Activated CD4-positive, alpha-beta T cell treated with anti-CD3 and anti-CD28 coated beads, Interleukin-2, amount 10 ng/mL, durations not matched to agents 24 days and 14 days (primary cell): ENCODE data around the gene TRAF2. TPM values are rescaled to one million over a fixed set of nuclear protein-coding genes. Genes with fewer than 3 reads are reported as not detected.

Experiments used
- DNase-seq: peaks from one replicate; pipeline ENCODE4 v3.0.0; 2022
- H3K27ac Mint-ChIP-seq: one replicate; pipeline ENCODE4 v1.8.0; 2022; ENCODE audit warnings: mild to moderate bottlenecking, mixed read lengths
- H3K27me3 Mint-ChIP-seq: one replicate; pipeline ENCODE4 v1.8.0; 2022; ENCODE audit warnings: mixed read lengths
- H3K36me3 Mint-ChIP-seq: one replicate; pipeline ENCODE4 v1.8.0; 2022; ENCODE audit warnings: low read depth, mild to moderate bottlenecking, mixed read lengths
- H3K4me1 Mint-ChIP-seq: one replicate; pipeline ENCODE4 v1.8.0; 2021; ENCODE audit warnings: mixed read lengths
- H3K4me3 Mint-ChIP-seq: one replicate; pipeline ENCODE4 v1.8.0; 2022; ENCODE audit warnings: mild to moderate bottlenecking, moderate library complexity, mixed read lengths
- H3K9me3 Mint-ChIP-seq: one replicate; pipeline ENCODE4 v1.8.0; 2021; ENCODE audit warnings: mixed read lengths
- intact Hi-C: fragments of 100-400 bp; cut with micrococcal nuclease; formaldehyde crosslinking; loops from one replicate; pipeline ENCODE4 v1.15.1; 2023
- total RNA-seq: library from RNA; stranded (reverse); gene quantifications from 2 replicates; pipeline ENCODE4 v1.2.3, GENCODE V29; 2022

Gene TRAF2
- total RNA-seq, 1 donor from 2014 or later, result 66.6 TPM

GRCh38 chr9:136958473-136958872 is 72.2 kb downstream of the TRAF2 start:
- H3K36me3 Mint-ChIP-seq, result peaks cover 2% of the 10 kb centered on the region
- intact Hi-C loops, result no loop called here
- DNase-seq, result no peak
- no peaks in the 10 kb centered on the region for H3K27me3 Mint-ChIP-seq
- H3K27ac Mint-ChIP-seq, result no peak overlapping the region
- peaks cover 12% of the 10 kb centered on the region for H3K9me3 Mint-ChIP-seq
- H3K4me1 Mint-ChIP-seq, result peaks cover 4% of the 10 kb centered on the region
- no peak overlapping the region for H3K4me3 Mint-ChIP-seq

GRCh38 chr9:136958898-136959850 is 72.9 kb downstream of the TRAF2 start:
- no peak overlapping the region for H3K27ac Mint-ChIP-seq
- intact Hi-C loops, result no loop called here
- no peak for DNase-seq
- H3K9me3 Mint-ChIP-seq, result peaks cover 12% of the 10 kb centered on the region
- no peak overlapping the region for H3K4me3 Mint-ChIP-seq
- peaks cover 2% of the 10 kb centered on the region for H3K36me3 Mint-ChIP-seq
- peaks cover 4% of the 10 kb centered on the region for H3K4me1 Mint-ChIP-seq
- no peaks in the 10 kb centered on the region for H3K27me3 Mint-ChIP-seq

- Mint-ChIP-seq H3K27me3 (no peaks in the 10 kb centered on the region), H3K36me3 (peaks cover 2% of the 10 kb centered on the region), H3K4me1 (peaks cover 4% of the 10 kb centered on the region), H3K9me3 (peaks cover 12% of the 10 kb centered on the region), H3K27ac (no peak overlapping the region), H3K4me3 (no peak overlapping the region)
- no peak for DNase-seq
- intact Hi-C loops, result no loop called here
Observed at GRCh38 chr9:136960212-136960937, 74.1 kb downstream of the TRAF2 start.

GRCh38 chr9:136960938-136961275 is 74.6 kb downstream of the TRAF2 start:
- Mint-ChIP-seq H3K4me1 (peaks cover 8% of the 10 kb centered on the region), H3K27ac (no peak overlapping the region), H3K36me3 (peaks cover 2% of the 10 kb centered on the region), H3K27me3 (peaks cover 3% of the 10 kb centered on the region), H3K4me3 (no peak overlapping the region), H3K9me3 (peaks cover 12% of the 10 kb centered on the region)
- no peak for DNase-seq
- intact Hi-C loops, result no loop called here

- DNase-seq, result no peak
- Mint-ChIP-seq H3K27ac (no peak overlapping the region), H3K4me3 (no peak overlapping the region), H3K36me3 (peaks cover 2% of the 10 kb centered on the region), H3K4me1 (peaks cover 13% of the 10 kb centered on the region), H3K27me3 (peaks cover 3% of the 10 kb centered on the region), H3K9me3 (peaks cover 8% of the 10 kb centered on the region)
- intact Hi-C loops, result no loop called here
Observed at GRCh38 chr9:136961279-136962065, 75.2 kb downstream of the TRAF2 start.

GRCh38 chr9:136962163-136962562 is 75.8 kb downstream of the TRAF2 start:
- Mint-ChIP-seq H3K9me3 (peaks cover 3% of the 10 kb centered on the region), H3K4me3 (no peak overlapping the region), H3K27ac (no peak overlapping the region), H3K27me3 (peaks cover 3% of the 10 kb centered on the region), H3K4me1 (peaks cover 13% of the 10 kb centered on the region), H3K36me3 (no peaks in the 10 kb centered on the region)
- no peak for DNase-seq
- intact Hi-C loops, result no loop called here

- H3K9me3 Mint-ChIP-seq, result no peaks in the 10 kb centered on the region
- intact Hi-C loops, result no loop called here
- H3K36me3 Mint-ChIP-seq, result no peaks in the 10 kb centered on the region
- no peak overlapping the region for H3K27ac Mint-ChIP-seq
- H3K27me3 Mint-ChIP-seq, result peaks cover 3% of the 10 kb centered on the region
- no peak overlapping the region for H3K4me3 Mint-ChIP-seq
- peaks cover 13% of the 10 kb centered on the region for H3K4me1 Mint-ChIP-seq
- DNase-seq, result no peak
Observed at GRCh38 chr9:136962701-136963248, 76.5 kb downstream of the TRAF2 start.

- no peaks in the 10 kb centered on the region for H3K36me3 Mint-ChIP-seq
- no peak for DNase-seq
- peaks cover 3% of the 10 kb centered on the region for H3K27me3 Mint-ChIP-seq
- H3K9me3 Mint-ChIP-seq, result no peaks in the 10 kb centered on the region
- peaks cover 13% of the 10 kb centered on the region for H3K4me1 Mint-ChIP-seq
- H3K4me3 Mint-ChIP-seq, result no peak overlapping the region
- no peak overlapping the region for H3K27ac Mint-ChIP-seq
- intact Hi-C loops, result no loop called here
Observed at GRCh38 chr9:136963341-136963740, 77.0 kb downstream of the TRAF2 start.

- no peak for DNase-seq
- Mint-ChIP-seq H3K4me3 (no peak overlapping the region), H3K9me3 (no peaks in the 10 kb centered on the region), H3K27ac (no peak overlapping the region), H3K4me1 (peaks cover 13% of the 10 kb centered on the region), H3K27me3 (peaks cover 3% of the 10 kb centered on the region), H3K36me3 (no peaks in the 10 kb centered on the region)
- intact Hi-C loops, result no loop called here
Observed at GRCh38 chr9:136963751-136964150, 77.4 kb downstream of the TRAF2 start.

GRCh38 chr9:136964171-136964689 is 77.9 kb downstream of the TRAF2 start:
- no peak overlapping the region for H3K4me3 Mint-ChIP-seq
- no peak for DNase-seq
- H3K27ac Mint-ChIP-seq, result no peak overlapping the region
- no peaks in the 10 kb centered on the region for H3K36me3 Mint-ChIP-seq
- no peaks in the 10 kb centered on the region for H3K9me3 Mint-ChIP-seq
- peaks cover 3% of the 10 kb centered on the region for H3K27me3 Mint-ChIP-seq
- peaks cover 13% of the 10 kb centered on the region for H3K4me1 Mint-ChIP-seq
- intact Hi-C loops, result no loop called here

- H3K9me3 Mint-ChIP-seq, result no peaks in the 10 kb centered on the region
- DNase-seq, result no peak
- H3K27ac Mint-ChIP-seq, result no peak overlapping the region
- peaks cover 13% of the 10 kb centered on the region for H3K4me1 Mint-ChIP-seq
- no peak overlapping the region for H3K4me3 Mint-ChIP-seq
- peaks cover 3% of the 10 kb centered on the region for H3K27me3 Mint-ChIP-seq
- intact Hi-C loops, result no loop called here
- no peaks in the 10 kb centered on the region for H3K36me3 Mint-ChIP-seq
Observed at GRCh38 chr9:136964833-136965422, 78.6 kb downstream of the TRAF2 start.

GRCh38 chr9:136965771-136966484 is 79.6 kb downstream of the TRAF2 start:
- Mint-ChIP-seq H3K9me3 (no peaks in the 10 kb centered on the region), H3K4me3 (peak overlapping the region; percentile 68), H3K4me1 (peaks cover 13% of the 10 kb centered on the region), H3K27ac (peak overlapping the region; percentile 77), H3K27me3 (peaks cover 3% of the 10 kb centered on the region), H3K36me3 (no peaks in the 10 kb centered on the region)
- intact Hi-C loops, result no loop called here
- DNase-seq, result peak; percentile 79
